NCI-H2227 treated with DMSO at 0.1 percent for 48 hours (cell line): ENCODE results near the gene OSBPL2.

Experiments used
- DNase-seq: peaks from one replicate; lab custom pipeline; 2025; lab: John Stamatoyannopoulos, UW

Gene OSBPL2

GRCh38 chr20:62258499-62259293 is 20.4 kb downstream of the OSBPL2 start:
- no peak for DNase-seq

- no peak for DNase-seq
Measured at GRCh38 chr20:62259294-62259565, 20.9 kb downstream of the OSBPL2 start.

- no peak for DNase-seq
Measured at GRCh38 chr20:62262064-62262463, 23.7 kb downstream of the OSBPL2 start.

GRCh38 chr20:62263396-62263795 is 25.1 kb downstream of the OSBPL2 start:
- no peak for DNase-seq

- no peak for DNase-seq
Measured at GRCh38 chr20:62265365-62265764, 27.0 kb downstream of the OSBPL2 start.

- DNase-seq, result no peak
Measured at GRCh38 chr20:62266340-62266739, 28.0 kb downstream of the OSBPL2 start.

- DNase-seq, result no peak
Measured at GRCh38 chr20:62266851-62267250, 28.5 kb downstream of the OSBPL2 start.

GRCh38 chr20:62267543-62267942 is 29.2 kb downstream of the OSBPL2 start:
- no peak for DNase-seq

- no peak for DNase-seq
Measured at GRCh38 chr20:62268228-62268900, 30.0 kb downstream of the OSBPL2 start.

- no peak for DNase-seq
Measured at GRCh38 chr20:62269378-62269777, 31.1 kb downstream of the OSBPL2 start.

- no peak for DNase-seq
Measured at GRCh38 chr20:62269871-62270270, 31.6 kb downstream of the OSBPL2 start.

GRCh38 chr20:62272200-62272599 is 33.9 kb downstream of the OSBPL2 start:
- no peak for DNase-seq

- no peak for DNase-seq
Measured at GRCh38 chr20:62273416-62273815, 35.1 kb downstream of the OSBPL2 start.

- no peak for DNase-seq
Measured at GRCh38 chr20:62274332-62274950, 36.1 kb downstream of the OSBPL2 start.

- no peak for DNase-seq
Measured at GRCh38 chr20:62275219-62275618, 36.9 kb downstream of the OSBPL2 start.

- DNase-seq, result no peak
Measured at GRCh38 chr20:62276439-62276838, 38.1 kb downstream of the OSBPL2 start.

- no peak for DNase-seq
Measured at GRCh38 chr20:62277253-62277652, 38.9 kb downstream of the OSBPL2 start.

- no peak for DNase-seq
Measured at GRCh38 chr20:62280303-62280702, 42.0 kb downstream of the OSBPL2 start.

GRCh38 chr20:62281161-62281933 is 43.0 kb downstream of the OSBPL2 start:
- DNase-seq, result no peak

GRCh38 chr20:62282103-62282502 is 43.8 kb downstream of the OSBPL2 start:
- no peak for DNase-seq

- no peak for DNase-seq
Measured at GRCh38 chr20:62282877-62283503, 44.7 kb downstream of the OSBPL2 start.

GRCh38 chr20:62284448-62284847 is 46.1 kb downstream of the OSBPL2 start:
- no peak for DNase-seq
